ENCODE data around the gene CDC42BPG. TPM values are rescaled to one million over a fixed set of nuclear protein-coding genes. Genes with fewer than 3 reads are reported as not detected.

CDC42BPG gene
- total and polyA plus RNA-seq, 9 of the 15 experiments (the other 6 are each of a cell fraction or from before 2014, with no cell fraction given) = 0.04 to 8.8 (median 2.1) TPM

GRCh38 chr11:64870176-64870892 is 25.9 kb upstream of the CDC42BPG start (continued):
- TF ChIP-seq NCOA2 (IDR thresholded peaks at IDR 0.05; ENCODE audit: partially characterized antibody in 2 of 2) = no peak
- peak; percentile 21; the same call in 1 of the 2 replicates for TF ChIP-seq MBD2 (IDR thresholded peaks at IDR 0.05; ENCODE audit: borderline replicate concordance, low read depth)
- TF ChIP-seq MIER1 (IDR thresholded peaks at IDR 0.05; ENCODE audit: low read depth) = 0 out of 2 replicates have a peak, but pooled peaks have one; percentile 26
- no peak for TF ChIP-seq ZNF785 (CRISPR knock-in tag; IDR thresholded peaks at IDR 0.05)

- no peaks in the 10 kb centered on the region for H3K9me3 ChIP-seq (replicated peaks; ENCODE audit: control insufficient read depth, insufficient read depth, low read depth, low read length)
- no peaks in the 10 kb centered on the region; a peak in 1 of 5 replicates for H3K27me3 ChIP-seq (ENCODE audit: control insufficient read depth in 2 of 2, insufficient read depth in 2 of 2, low read length in 2 of 2)
- FAIRE-seq (no peak), DNase-seq (ENCODE audit: extremely low read depth in 1 of 4, low spot score in 3 of 4) (peak in 2 of 4 experiments; percentile 19 to 31), ATAC-seq (peak; percentile 60)
- H3K9ac ChIP-seq (ENCODE audit: insufficient read depth in 1 of 2, low read depth in 2 of 2, low read length in 2 of 2) = peak overlapping the region; percentile 22 to 85; a peak in 3 of 4 replicates
- H3K4me2 ChIP-seq (ENCODE audit: insufficient read depth, low read length) = peak overlapping the region; percentile 62
- POLR2A ChIA-PET = interaction anchor here (0.8 to 9.6 kb wide), 7 partner anchors 7 to 23 kb away, joined by 3 to 109 read pairs (median 6); partner anchors contain the start of gene EHD1
- WGBS (ENCODE audit: insufficient coverage, low coverage, missing lambda C conversion rate) = 93% methylated on average over 8 of the region's 9 CpGs
- peaks cover 3% of the 10 kb centered on the region for H3K9me1 ChIP-seq (ENCODE audit: control insufficient read depth, insufficient read depth, low read length)
- in situ Hi-C loops (cut with MboI) (no loop called here), intact Hi-C loops (cut with micrococcal nuclease) (loop anchor here (2.0 kb wide), 1 partner anchor 19 kb away; no protein-coding TSS in a partner anchor)
- CTCF ChIA-PET (ENCODE audit: low intra/inter-chr PET ratio) = no interaction called here
- H3K4me3 ChIP-seq = no peak overlapping the region
- H3K27ac ChIP-seq (ENCODE audit: extremely low read depth, low read depth, low read length) = peak overlapping the region; percentile 66
- peaks cover 37 to 52% of the 10 kb centered on the region in 2 experiments for H3K4me1 ChIP-seq (replicated peaks in 1 of 2; ENCODE audit: control insufficient read depth in 2 of 2, insufficient read depth in 2 of 2, low read length in 2 of 2)
- H4K20me1 ChIP-seq (replicated peaks; ENCODE audit: control insufficient read depth, insufficient read depth, low read length) = peaks cover 8% of the 10 kb centered on the region; the same call in 1 of the 2 replicates
- no peak overlapping the region for H2AFZ ChIP-seq (ENCODE audit: low read depth, low read length)
- peaks cover 76% of the 10 kb centered on the region for H3K79me2 ChIP-seq (ENCODE audit: control insufficient read depth, insufficient read depth, low read length)
- BruUV-seq (replicated peaks) = no TSS peak
- peaks cover 58% of the 10 kb centered on the region; the same call in 2 of the 3 replicates for H3K36me3 ChIP-seq (ENCODE audit: control insufficient read depth, insufficient read depth, low read length)
- TF ChIP-seq ZBTB8A (IDR thresholded peaks at IDR 0.05; ENCODE audit: partially characterized antibody) (no peak), PURB (CRISPR knock-in tag; IDR thresholded peaks at IDR 0.05; ENCODE audit: low read depth) (no peak), KDM5B (IDR thresholded peaks at IDR 0.05; ENCODE audit: insufficient replicate concordance, low read depth, low read length) (no peak), NUFIP1 (IDR thresholded peaks at IDR 0.05; ENCODE audit: partially characterized antibody) (no peak), MEF2A (IDR thresholded peaks at IDR 0.05; ENCODE audit: control insufficient read depth, low read depth, low read length) (no peak), RAD21 (CRISPR knock-in tag; conservative IDR thresholded peaks at IDR 0.05 in 1 of 2, IDR thresholded peaks at IDR 0.05 in 1 of 2) (peak in 1 of 2 experiments; percentile 21; a peak in 1 of 4 replicates), NONO (IDR thresholded peaks at IDR 0.05; ENCODE audit: low read depth in 2 of 2, low read length in 1 of 2) (no peak), SRSF3 (IDR thresholded peaks at IDR 0.05; ENCODE audit: insufficient read depth, low read length) (no peak), CTCF (IDR thresholded peaks at IDR 0.05 in 2 of 3, conservative IDR thresholded peaks at IDR 0.05 in 1 of 3; ENCODE audit: insufficient read depth in 2 of 3, low read depth in 1 of 3, low read length in 3 of 3) (peak; percentile 30 to 41 (median 35); a peak in 4 of 6 replicates), RBFOX2 (IDR thresholded peaks at IDR 0.05; ENCODE audit: low read depth, low read length) (peak; percentile 42; the same call in 1 of the 2 replicates)
- TF ChIP-seq, protein P1, sequence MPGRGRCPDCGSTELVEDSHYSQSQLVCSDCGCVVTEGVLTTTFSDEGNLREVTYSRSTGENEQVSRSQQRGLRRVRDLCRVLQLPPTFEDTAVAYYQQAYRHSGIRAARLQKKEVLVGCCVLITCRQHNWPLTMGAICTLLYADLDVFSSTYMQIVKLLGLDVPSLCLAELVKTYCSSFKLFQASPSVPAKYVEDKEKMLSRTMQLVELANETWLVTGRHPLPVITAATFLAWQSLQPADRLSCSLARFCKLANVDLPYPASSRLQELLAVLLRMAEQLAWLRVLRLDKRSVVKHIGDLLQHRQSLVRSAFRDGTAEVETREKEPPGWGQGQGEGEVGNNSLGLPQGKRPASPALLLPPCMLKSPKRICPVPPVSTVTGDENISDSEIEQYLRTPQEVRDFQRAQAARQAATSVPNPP (IDR thresholded peaks at IDR 0.05; ENCODE audit: borderline replicate concordance, insufficient read depth, insufficient read length) = no peak
These were observed 25.2 kb upstream of the CDC42BPG start for GRCh38 chr11:64869571-64870175.

Data from K562 (cell line).